BLaER1 treated with 17β-estradiol and CSF1 and Interleukin-3, amounts not matched to agents 10 nM and 100 nM (cell line): ENCODE measurements around the gene SORCS1.

Experiments used
- H3K27ac ChIP-seq, 11 experiments: shearing (Covaris generic); formaldehyde crosslinking; 2 replicates each; pipeline ENCODE4 v1.8.1; 2022
- H3K27me3 ChIP-seq, 11 experiments: shearing (Covaris generic); formaldehyde crosslinking; 2 replicates each; pipeline ENCODE4 v1.8.1; 2022
- H3K36me3 ChIP-seq, 11 experiments: shearing (Covaris generic); formaldehyde crosslinking; 2 replicates each; pipeline ENCODE4 v1.8.1; 2022
- H3K4me1 ChIP-seq, 10 experiments: shearing (Covaris generic); formaldehyde crosslinking; 2 replicates each; pipeline ENCODE4 v1.8.1; 2022
- H3K4me2 ChIP-seq, 11 experiments: shearing (Covaris generic); formaldehyde crosslinking; 2 replicates each; pipeline ENCODE4 v1.8.1; 2022
- H3K4me3 ChIP-seq, 10 experiments: shearing (Covaris generic); formaldehyde crosslinking; 2 replicates each; pipeline ENCODE4 v1.8.1; 2022
- H3K9ac ChIP-seq, 11 experiments: shearing (Covaris generic); formaldehyde crosslinking; 2 replicates each; pipeline ENCODE4 v1.8.1; 2022
- H3K9me3 ChIP-seq, 11 experiments: shearing (Covaris generic); formaldehyde crosslinking; replicated peaks in 1 of 11; 2 replicates each; pipeline ENCODE4 v1.8.1; 2022
- H4K20me1 ChIP-seq, 11 experiments: shearing (Covaris generic); formaldehyde crosslinking; 2 replicates each; pipeline ENCODE4 v1.8.1; 2022
- Cebpa-rat ChIP-seq, 11 experiments: shearing (Covaris generic); IDR thresholded peaks; 2 replicates each; pipeline ENCODE4 v1.8.1; 2022

SORCS1 gene

GRCh38 chr10:106542461-106542860, 622.0 kb downstream of the SORCS1 start:
- H3K27ac ChIP-seq: no peak overlapping the region
- H3K36me3 ChIP-seq: no peaks in the 10 kb centered on the region
- H3K4me2 ChIP-seq: no peak overlapping the region
- H3K27me3 ChIP-seq: no peaks in the 10 kb centered on the region
- no peaks in the 10 kb centered on the region for H3K4me1 ChIP-seq
- H3K4me3 ChIP-seq: no peak overlapping the region
- no peaks in the 10 kb centered on the region for H3K9me3 ChIP-seq
- no peaks in the 10 kb centered on the region for H4K20me1 ChIP-seq
- H3K9ac ChIP-seq: no peak overlapping the region
- no peak for TF ChIP-seq Cebpa-rat (IDR thresholded peaks at IDR 0.05)

- no peak for TF ChIP-seq Cebpa-rat (IDR thresholded peaks at IDR 0.05)
- Histone ChIP-seq H3K27ac (no peak overlapping the region), H3K36me3 (no peaks in the 10 kb centered on the region), H3K4me1 (no peaks in the 10 kb centered on the region), H3K27me3 (no peaks in the 10 kb centered on the region), H3K9ac (no peak overlapping the region), H3K9me3 (no peaks in the 10 kb centered on the region), H3K4me2 (no peak overlapping the region), H4K20me1 (no peaks in the 10 kb centered on the region), H3K4me3 (no peak overlapping the region)
Observed at GRCh38 chr10:106540645-106541044, 623.9 kb downstream of the SORCS1 start.

GRCh38 chr10:106537866-106538265, 626.6 kb downstream of the SORCS1 start:
- H3K4me3 ChIP-seq: no peak overlapping the region
- no peaks in the 10 kb centered on the region for H3K9me3 ChIP-seq
- no peak overlapping the region for H3K9ac ChIP-seq
- H4K20me1 ChIP-seq: no peaks in the 10 kb centered on the region
- H3K27ac ChIP-seq: no peak overlapping the region
- H3K4me2 ChIP-seq: no peak overlapping the region
- no peaks in the 10 kb centered on the region for H3K27me3 ChIP-seq
- no peaks in the 10 kb centered on the region for H3K36me3 ChIP-seq
- no peak for TF ChIP-seq Cebpa-rat (IDR thresholded peaks at IDR 0.05)
- no peaks in the 10 kb centered on the region for H3K4me1 ChIP-seq

- H3K4me1 ChIP-seq: no peaks in the 10 kb centered on the region
- no peak for TF ChIP-seq Cebpa-rat (IDR thresholded peaks at IDR 0.05)
- H3K36me3 ChIP-seq: no peaks in the 10 kb centered on the region
- H3K9me3 ChIP-seq: no peaks in the 10 kb centered on the region
- no peak overlapping the region for H3K9ac ChIP-seq
- no peak overlapping the region for H3K4me2 ChIP-seq
- H3K27me3 ChIP-seq: no peaks in the 10 kb centered on the region
- H4K20me1 ChIP-seq: no peaks in the 10 kb centered on the region
- H3K4me3 ChIP-seq: no peak overlapping the region
- H3K27ac ChIP-seq: no peak overlapping the region
Observed at GRCh38 chr10:106535304-106535953, 629.1 kb downstream of the SORCS1 start.

GRCh38 chr10:106534441-106534840, 630.1 kb downstream of the SORCS1 start:
- no peaks in the 10 kb centered on the region for H3K9me3 ChIP-seq
- no peak overlapping the region for H3K4me2 ChIP-seq
- TF ChIP-seq Cebpa-rat (IDR thresholded peaks at IDR 0.05): no peak
- no peak overlapping the region for H3K27ac ChIP-seq
- no peaks in the 10 kb centered on the region for H3K36me3 ChIP-seq
- H3K4me3 ChIP-seq: no peak overlapping the region
- H4K20me1 ChIP-seq: no peaks in the 10 kb centered on the region
- no peaks in the 10 kb centered on the region for H3K4me1 ChIP-seq
- no peak overlapping the region for H3K9ac ChIP-seq
- no peaks in the 10 kb centered on the region for H3K27me3 ChIP-seq

- Histone ChIP-seq H3K27ac (no peak overlapping the region), H3K4me3 (no peak overlapping the region), H3K27me3 (no peaks in the 10 kb centered on the region), H4K20me1 (no peaks in the 10 kb centered on the region), H3K36me3 (no peaks in the 10 kb centered on the region), H3K4me2 (no peak overlapping the region), H3K9me3 (no peaks in the 10 kb centered on the region), H3K9ac (no peak overlapping the region), H3K4me1 (no peaks in the 10 kb centered on the region)
- TF ChIP-seq Cebpa-rat (IDR thresholded peaks at IDR 0.05): no peak
Observed at GRCh38 chr10:106528702-106529101, 635.8 kb downstream of the SORCS1 start.

GRCh38 chr10:106525835-106526234, 638.7 kb downstream of the SORCS1 start:
- TF ChIP-seq Cebpa-rat (IDR thresholded peaks at IDR 0.05): no peak
- H3K27ac ChIP-seq: no peak overlapping the region

More at GRCh38 chr10:106525835-106526234, 638.7 kb downstream of the SORCS1 start:
- no peaks in the 10 kb centered on the region for H3K4me1 ChIP-seq
- H3K27me3 ChIP-seq: no peaks in the 10 kb centered on the region
- no peaks in the 10 kb centered on the region for H3K9me3 ChIP-seq
- no peak overlapping the region for H3K4me2 ChIP-seq
- no peaks in the 10 kb centered on the region for H3K36me3 ChIP-seq
- H4K20me1 ChIP-seq: no peaks in the 10 kb centered on the region
- H3K4me3 ChIP-seq: no peak overlapping the region
- H3K9ac ChIP-seq: no peak overlapping the region
